SK-N-SH (cell line): ENCODE data around the gene NAV1. TPM values are rescaled to one million over a fixed set of nuclear protein-coding genes. Genes with fewer than 3 reads are reported as not detected.

Experiments used
- CTCF ChIA-PET: fragments of 300-600, 350-600 bp; formaldehyde crosslinking; extraction: SDS; loops from one replicate; lab custom pipeline; 2021; lab: Yijun Ruan, JAX
- POLR2A ChIA-PET: fragments of 350-600 bp; sonication (Branson Sonifier 250); formaldehyde crosslinking; extraction: SDS; loops from one replicate; lab custom pipeline; 2020; ENCODE audit warnings: antibody characterized with exemption, inconsistent platforms; lab: Yijun Ruan, JAX
- DNase-seq: peaks from one replicate; pipeline ENCODE4 v3.0.0; 2012
- H2AFZ ChIP-seq: fragments of 200-600 bp; sonication (generic); 2 replicates; pipeline ENCODE4 v1.8.1; 2016; ENCODE audit warnings: antibody characterized with exemption, mild to moderate bottlenecking, low read depth
- H3F3A ChIP-seq: fragments of 200-600 bp; sonication (generic); replicated peaks from 2 replicates; pipeline ENCODE3; 2016; ENCODE audit warnings: antibody characterized with exemption, mild to moderate bottlenecking; ENCODE audit not compliant: insufficient read depth
- H3K27ac ChIP-seq, 2 experiments: fragments of 200-500 bp in 1 of 2; fragments of 200-600 bp in 1 of 2; sonication (Bioruptor generic) in 1 of 2; sonication (generic), shearing (Covaris generic) in 1 of 2; 2 replicates each; pipeline versions ENCODE4 v1.5.1 to v1.6.1; 2014 to 2016; ENCODE audit warnings: low read depth in 2 of 2, inconsistent platforms in 1 of 2, low read length in 1 of 2, mild to moderate bottlenecking in 1 of 2, mixed read lengths in 1 of 2
- H3K27me3 ChIP-seq: fragments of 200-600 bp; sonication (generic), shearing (Covaris generic); 2 replicates; pipeline ENCODE4 v1.6.1; 2016; ENCODE audit warnings: mixed run types; ENCODE audit not compliant: insufficient read depth
- H3K36me3 ChIP-seq, 2 experiments: fragments of 200-500 bp in 1 of 2; fragments of 200-600 bp in 1 of 2; sonication (Bioruptor generic) in 1 of 2; sonication (generic) in 1 of 2; replicated peaks in 1 of 2; 2 replicates each; pipeline versions ENCODE3 to v1.5.1; 2014 to 2016; ENCODE audit warnings: low read length in 1 of 2, mild to moderate bottlenecking in 1 of 2; ENCODE audit not compliant: insufficient read depth in 2 of 2, control insufficient read depth in 1 of 2
- H3K4me1 ChIP-seq, 2 experiments: fragments of 200-500 bp in 1 of 2; fragments of 200-600 bp in 1 of 2; sonication (Bioruptor generic) in 1 of 2; sonication (generic), shearing (Covaris generic) in 1 of 2; 2 replicates each; pipeline versions ENCODE4 v1.5.1 to v1.6.1; 2014 to 2016; ENCODE audit warnings: low read depth in 1 of 2, low read length in 1 of 2, mixed run types in 1 of 2; ENCODE audit not compliant: insufficient read depth in 2 of 2, control insufficient read depth in 1 of 2
- H3K4me2 ChIP-seq: fragments of 200-600 bp; sonication (generic), shearing (Covaris generic); 2 replicates; pipeline ENCODE4 v1.6.1; 2017; ENCODE audit warnings: mixed run types
- H3K4me3 ChIP-seq, 2 experiments: fragments of 200-500 bp in 1 of 2; fragments of 200-600 bp in 1 of 2; sonication (Bioruptor generic) in 1 of 2; sonication (generic), shearing (Covaris generic) in 1 of 2; 2 replicates each; pipeline versions ENCODE4 v1.5.1 to v1.8.1; 2014 to 2016; ENCODE audit warnings: low read depth in 2 of 2, inconsistent platforms in 1 of 2, low read length in 1 of 2, mild to moderate bottlenecking in 1 of 2, mixed read lengths in 1 of 2, moderate library complexity in 1 of 2
- H3K79me2 ChIP-seq: fragments of 200-600 bp; sonication (generic); 2 replicates; pipeline ENCODE4 v1.8.1; 2017; ENCODE audit warnings: mild to moderate bottlenecking; ENCODE audit not compliant: insufficient read depth
- H3K9ac ChIP-seq: fragments of 200-600 bp; sonication (generic); 2 replicates; pipeline ENCODE4 v1.6.1; 2017; ENCODE audit warnings: mixed run types
- H3K9me2 ChIP-seq: fragments of 200-600 bp; sonication (generic); 2 replicates; pipeline ENCODE4 v1.6.1; 2017; ENCODE audit warnings: mixed run types
- H3K9me3 ChIP-seq: fragments of 200-600 bp; sonication (generic); 2 replicates; pipeline ENCODE4 v1.6.1; 2017; ENCODE audit warnings: mixed run types, mild to moderate bottlenecking, moderate library complexity
- H4K20me1 ChIP-seq: fragments of 200-600 bp; sonication (generic); 2 replicates; pipeline ENCODE4 v1.6.1; 2017; ENCODE audit warnings: mild to moderate bottlenecking, mixed run types; ENCODE audit not compliant: insufficient read depth
- CHD2 ChIP-seq: fragments of 150-350 bp; IDR thresholded peaks from 2 replicates; pipeline ENCODE4 v1.6.1; 2018; ENCODE audit warnings: low read length; ENCODE audit not compliant: partially characterized antibody
- EZH2phosphoT487 ChIP-seq: fragments of 200-600 bp; sonication (generic); IDR thresholded peaks from 2 replicates; pipeline ENCODE4 v1.6.1; 2017; ENCODE audit warnings: low read depth, mixed run types, mild to moderate bottlenecking, antibody characterized with exemption, moderate library complexity, borderline replicate concordance
- MEF2A ChIP-seq: IDR thresholded peaks from 2 replicates; pipeline ENCODE4 v1.4.0; 2012; ENCODE audit warnings: low read depth, borderline replicate concordance
- MXI1 ChIP-seq: IDR thresholded peaks from 2 replicates; pipeline ENCODE4 v1.6.1; 2012; ENCODE audit warnings: mild to moderate bottlenecking, low read depth, low read length, improper control_type of control experiment
- NRF1 ChIP-seq: IDR thresholded peaks from 2 replicates; pipeline ENCODE4 v1.6.1; 2012; ENCODE audit warnings: low read depth, mild to moderate bottlenecking, low read length
- POLR2AphosphoS5 ChIP-seq: IDR thresholded peaks from 2 replicates; pipeline ENCODE4 v1.6.1; 2012; ENCODE audit warnings: low read depth, low read length
- TAF1 ChIP-seq: IDR thresholded peaks from 2 replicates; pipeline ENCODE4 v1.6.1; 2012; ENCODE audit warnings: low read depth, mild to moderate bottlenecking, low read length, moderate library complexity, borderline replicate concordance
- TCF12 ChIP-seq: IDR thresholded peaks from 2 replicates; pipeline ENCODE4 v1.4.0; 2012
- TEAD4 ChIP-seq: IDR thresholded peaks from 2 replicates; pipeline ENCODE4 v1.4.0; 2012; ENCODE audit warnings: mild to moderate bottlenecking, borderline replicate concordance; ENCODE audit not compliant: insufficient read depth
- YY1 ChIP-seq: IDR thresholded peaks from 2 replicates; pipeline ENCODE4 v1.4.0; 2012; ENCODE audit warnings: low read depth, mild to moderate bottlenecking
- WGBS: methylation state at CpG from one replicate; pipeline ENCODE4 v1.1.6; 2017; ENCODE audit warnings: low lambda C conversion rate; 5-methylcytosine and 5-hydroxymethylcytosine counted together
- polyA plus RNA-seq, 3 experiments: library from polyadenylated mRNA; depleted of rRNA; stranded (reverse); fragments of >200 nt; gene quantifications; 2 replicates each; pipeline ENCODE4 v1.2.3, GENCODE V29; 2012
- TF ChIP-seq, protein P1 (sequence below): IDR thresholded peaks from 2 replicates; pipeline ENCODE4 v1.6.1; 2012; ENCODE audit warnings: mild to moderate bottlenecking, low read depth, low read length, moderate library complexity

NAV1 gene
- polyA plus RNA-seq, 1 of the 3 experiments (the other 2 are of a cell fraction): 16.1 TPM

DNA sequence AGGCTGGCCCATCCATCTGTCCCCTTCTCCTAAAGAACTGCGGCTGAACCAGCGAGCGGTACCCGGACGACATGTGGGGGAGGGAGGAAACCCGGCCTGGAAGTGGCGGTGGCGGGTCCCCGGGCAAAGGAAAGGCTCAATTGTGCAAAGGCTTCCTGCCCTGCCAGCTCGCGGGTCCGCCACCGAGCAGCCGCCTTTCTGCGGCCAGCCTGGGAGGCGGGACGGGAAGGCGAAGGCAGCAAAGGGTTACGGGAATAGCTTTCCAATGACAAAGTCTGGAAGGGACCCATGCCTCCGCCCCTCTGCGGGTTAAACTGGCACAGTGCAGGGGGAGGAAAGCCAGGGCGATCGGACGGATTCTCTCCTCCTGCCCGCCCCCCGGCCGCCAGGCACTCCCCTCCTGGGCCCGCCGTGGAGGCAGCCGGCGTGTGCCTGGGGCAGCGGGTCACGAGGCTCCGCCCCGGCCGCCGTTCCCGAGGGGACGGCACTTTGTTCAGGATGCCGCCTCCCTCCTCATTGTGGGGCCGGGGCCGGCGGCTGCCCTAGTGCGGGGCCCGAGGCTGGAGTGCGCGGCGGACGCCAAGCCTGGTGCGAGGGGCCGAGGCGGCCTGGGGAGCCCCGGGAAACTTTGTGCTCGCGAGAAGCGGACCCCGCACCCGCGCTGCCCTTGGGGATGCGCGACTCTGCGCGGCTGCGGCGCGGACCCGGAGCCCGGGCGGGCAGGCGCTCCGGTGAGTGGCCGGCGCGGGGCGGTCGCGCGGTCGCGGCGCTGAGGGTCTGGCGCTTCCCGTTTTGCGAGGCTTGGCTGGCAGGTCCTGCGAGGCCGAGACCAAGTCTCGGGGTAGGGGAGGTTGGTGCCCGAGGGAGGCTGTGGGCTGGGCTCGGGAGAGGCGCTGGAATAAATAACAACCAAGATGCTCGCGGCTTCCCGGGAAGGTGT, at the start of gene NAV1 (continued):
- TF ChIP-seq EZH2phosphoT487 (no peak), MXI1 (peak; percentile 71; the same call in 1 of the 2 replicates)
- TF ChIP-seq, protein P1, sequence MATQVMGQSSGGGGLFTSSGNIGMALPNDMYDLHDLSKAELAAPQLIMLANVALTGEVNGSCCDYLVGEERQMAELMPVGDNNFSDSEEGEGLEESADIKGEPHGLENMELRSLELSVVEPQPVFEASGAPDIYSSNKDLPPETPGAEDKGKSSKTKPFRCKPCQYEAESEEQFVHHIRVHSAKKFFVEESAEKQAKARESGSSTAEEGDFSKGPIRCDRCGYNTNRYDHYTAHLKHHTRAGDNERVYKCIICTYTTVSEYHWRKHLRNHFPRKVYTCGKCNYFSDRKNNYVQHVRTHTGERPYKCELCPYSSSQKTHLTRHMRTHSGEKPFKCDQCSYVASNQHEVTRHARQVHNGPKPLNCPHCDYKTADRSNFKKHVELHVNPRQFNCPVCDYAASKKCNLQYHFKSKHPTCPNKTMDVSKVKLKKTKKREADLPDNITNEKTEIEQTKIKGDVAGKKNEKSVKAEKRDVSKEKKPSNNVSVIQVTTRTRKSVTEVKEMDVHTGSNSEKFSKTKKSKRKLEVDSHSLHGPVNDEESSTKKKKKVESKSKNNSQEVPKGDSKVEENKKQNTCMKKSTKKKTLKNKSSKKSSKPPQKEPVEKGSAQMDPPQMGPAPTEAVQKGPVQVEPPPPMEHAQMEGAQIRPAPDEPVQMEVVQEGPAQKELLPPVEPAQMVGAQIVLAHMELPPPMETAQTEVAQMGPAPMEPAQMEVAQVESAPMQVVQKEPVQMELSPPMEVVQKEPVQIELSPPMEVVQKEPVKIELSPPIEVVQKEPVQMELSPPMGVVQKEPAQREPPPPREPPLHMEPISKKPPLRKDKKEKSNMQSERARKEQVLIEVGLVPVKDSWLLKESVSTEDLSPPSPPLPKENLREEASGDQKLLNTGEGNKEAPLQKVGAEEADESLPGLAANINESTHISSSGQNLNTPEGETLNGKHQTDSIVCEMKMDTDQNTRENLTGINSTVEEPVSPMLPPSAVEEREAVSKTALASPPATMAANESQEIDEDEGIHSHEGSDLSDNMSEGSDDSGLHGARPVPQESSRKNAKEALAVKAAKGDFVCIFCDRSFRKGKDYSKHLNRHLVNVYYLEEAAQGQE: 0 out of 2 replicates have a peak, but pooled peaks have one; percentile 15
- TF ChIP-seq, all 33 proteins: peak for 16

DNA sequence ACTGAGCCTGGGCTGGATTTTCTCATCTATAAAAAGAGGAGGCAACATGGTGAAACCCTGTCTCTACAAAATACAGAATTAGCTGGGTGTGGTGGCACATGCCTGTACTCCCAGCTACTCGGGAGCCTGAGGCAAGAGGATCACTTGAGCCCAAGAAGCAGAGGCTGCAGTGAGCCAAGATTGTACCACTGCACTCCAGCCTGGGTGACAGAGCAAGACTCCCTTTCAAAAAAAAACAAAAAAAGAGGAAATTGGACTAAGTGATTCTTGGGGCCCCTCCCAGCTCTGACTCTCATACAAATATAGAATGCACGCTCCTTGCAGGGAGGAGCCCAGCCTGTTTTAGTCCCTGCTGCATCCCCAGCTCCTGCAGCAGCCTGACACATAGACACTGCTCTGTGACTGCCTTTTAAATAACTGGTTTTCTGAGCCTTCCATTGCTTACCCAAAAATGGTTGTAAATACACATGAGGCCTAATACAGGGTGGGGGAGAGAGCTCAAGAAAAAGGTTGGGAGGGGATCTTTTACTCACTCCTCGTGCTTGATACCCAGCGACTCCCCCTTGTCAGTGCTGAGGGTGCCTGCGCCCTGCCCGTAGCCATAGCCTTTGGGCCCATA, 49.2 kb upstream of the NAV1 start:
- 88% methylated on average over 6 of the region's 6 CpGs for WGBS

More for the DNA sequence above, 49.2 kb upstream of the NAV1 start:
- TF ChIP-seq TEAD4: no peak
- TF ChIP-seq CHD2: no peak
- no peak for TF ChIP-seq NRF1
- no peak for TF ChIP-seq YY1
- TF ChIP-seq POLR2AphosphoS5: no peak
- no peak for TF ChIP-seq MEF2A
- no peak for TF ChIP-seq EZH2phosphoT487
- no peak for TF ChIP-seq TAF1
- TF ChIP-seq TCF12: no peak
- TF ChIP-seq, all 33 proteins: peak for 0
- no peaks in the 10 kb centered on the region for H3K27me3 ChIP-seq
- peak overlapping the region; percentile 22; the same call in 1 of the 2 replicates for H3K9ac ChIP-seq
- peaks cover 29% of the 10 kb centered on the region for H3K79me2 ChIP-seq
- CTCF ChIA-PET: interaction anchor here (0.9 to 31.9 kb wide), 5 partner anchors 4 to 59 kb away, joined by 3 to 860 read pairs (median 4); partner anchors contain the start of gene CSRP1
- peak overlapping the region; percentile 35; the same call in 1 of the 2 replicates for H3K4me2 ChIP-seq
- H3F3A ChIP-seq: peaks cover 30% of the 10 kb centered on the region
- no peak for DNase-seq
- peak overlapping the region; percentile 20 to 83; a peak in 3 of 4 replicates for H3K27ac ChIP-seq
- peaks cover 10% of the 10 kb centered on the region; the same call in 1 of the 2 replicates for H4K20me1 ChIP-seq
- peaks cover 21 to 38% of the 10 kb centered on the region in 2 experiments for H3K4me1 ChIP-seq
- POLR2A ChIA-PET: no interaction called here
- H3K9me3 ChIP-seq: no peaks in the 10 kb centered on the region
- H3K9me2 ChIP-seq: no peaks in the 10 kb centered on the region
- H2AFZ ChIP-seq: no peak overlapping the region
- H3K36me3 ChIP-seq: peaks cover 20 to 28% of the 10 kb centered on the region in 2 experiments
- H3K4me3 ChIP-seq: no peak overlapping the region
